K562 (cell line): ENCODE measurements around the gene CACNA2D2. TPM values are rescaled to one million over a fixed set of nuclear protein-coding genes. Genes with fewer than 3 reads are reported as not detected.

Experiments
- ARHGAP35 ChIP-seq: fragments of 450-650 bp; IDR thresholded peaks from 2 replicates; pipeline ENCODE4 v1.6.1; 2018; ENCODE audit not compliant: partially characterized antibody
- FOXA1 ChIP-seq: fragments of 450-650 bp; IDR thresholded peaks from 2 replicates; pipeline ENCODE4 v1.6.1; 2016; ENCODE audit warnings: mild to moderate bottlenecking, borderline replicate concordance
- HNRNPH1 ChIP-seq: fragments of 200-400 bp; formaldehyde crosslinking; optimal IDR thresholded peaks from 2 replicates; pipeline ENCODE3; 2017; ENCODE audit warnings: low read depth, mild to moderate bottlenecking, low read length, moderate library complexity
- KAT7 ChIP-seq: sonication (generic); formaldehyde crosslinking; IDR thresholded peaks from 2 replicates; pipeline ENCODE4 v1.8.0; 2022; ENCODE audit warnings: missing genetic modification reagents, mild to moderate bottlenecking, borderline replicate concordance
- MTA3 ChIP-seq: fragments of 450-650 bp; formaldehyde crosslinking; IDR thresholded peaks from 2 replicates; pipeline ENCODE4 v1.6.1; 2017; ENCODE audit warnings: mild to moderate bottlenecking, borderline replicate concordance
- NFXL1 ChIP-seq: fragments of 450-650 bp; formaldehyde crosslinking; IDR thresholded peaks from 2 replicates; pipeline ENCODE4 v1.4.0; 2021; ENCODE audit warnings: mild to moderate bottlenecking
- PHB2 ChIP-seq: fragments of 450-650 bp; IDR thresholded peaks from 2 replicates; pipeline ENCODE4 v1.6.1; 2017; ENCODE audit warnings: low read depth
- PML ChIP-seq: IDR thresholded peaks from 2 replicates; pipeline ENCODE4 v1.6.1; 2012; ENCODE audit warnings: low read length, inconsistent platforms
- POLR3G ChIP-seq: IDR thresholded peaks from 2 replicates; pipeline ENCODE4 v1.6.1; 2011; ENCODE audit not compliant: insufficient read length, insufficient replicate concordance; ENCODE audit errors: extremely low read depth
- RBM14 ChIP-seq: fragments of 200-400 bp; formaldehyde crosslinking; IDR thresholded peaks from 2 replicates; pipeline ENCODE4 v1.6.1; 2018; ENCODE audit warnings: low read depth, mild to moderate bottlenecking, low read length, moderate library complexity, borderline replicate concordance; ENCODE audit not compliant: insufficient read depth
- RFX7 ChIP-seq: fragments of 250-450 bp; sonication (Bioruptor Pico); IDR thresholded peaks from 2 replicates; pipeline ENCODE4 v1.5.1; 2021; ENCODE audit warnings: mild to moderate bottlenecking
- SETDB1 ChIP-seq: IDR thresholded peaks from one replicate; pipeline ENCODE4 v1.6.1; 2012; ENCODE audit warnings: low read length, control low read depth, inconsistent platforms
- TFAM ChIP-seq: fragments of 250-450 bp; sonication (Bioruptor Pico); conservative IDR thresholded peaks from 2 replicates; pipeline ENCODE4 v1.5.0; 2021; ENCODE audit warnings: mild to moderate bottlenecking, moderate library complexity
- ZNF174 ChIP-seq: fragments of 250-450 bp; sonication (Bioruptor Pico); IDR thresholded peaks from 2 replicates; pipeline ENCODE4 v1.4.0; 2020; ENCODE audit warnings: mild to moderate bottlenecking
- ZNF57 ChIP-seq: fragments of 450-650 bp; formaldehyde crosslinking; IDR thresholded peaks from 2 replicates; pipeline ENCODE4 v1.4.0; 2020; ENCODE audit warnings: mild to moderate bottlenecking, moderate library complexity
- ZNF583 ChIP-seq: fragments of 250-450 bp; sonication (Bioruptor Pico); IDR thresholded peaks from 2 replicates; pipeline ENCODE4 v1.4.0; 2020
- polyA plus RNA-seq, 8 experiments: library from polyadenylated mRNA; depleted of rRNA in 4 of 8; stranded (reverse) in 5 of 8; unstranded in 3 of 8; fragments of >200 nt; fragmentation: Nextera tagmentation in 2 of 8; fragmentation: Illumina TruSeq in 1 of 8; extraction: Ambion mirVana in 2 of 8; extraction: Trizol in 1 of 8; gene quantifications; 2 replicates each; pipeline versions ENCODE4 v1.2.1 to v1.2.3, GENCODE V29; 2011 to 2014; ENCODE audit warnings: inconsistent platforms in 1 of 8, missing spikeins in 1 of 8
- total RNA-seq, 7 experiments: library from RNA; depleted of rRNA in 6 of 7; stranded (reverse); fragments of >200 nt in 6 of 7; fragmentation: Illumina TruSeq in 2 of 7; extraction: Trizol in 2 of 7; gene quantifications; 2 replicates each; pipeline versions ENCODE4 v1.2.1 to v1.2.3, GENCODE V29; 2011 to 2021; ENCODE audit warnings: low replicate concordance in 1 of 7
- TF ChIP-seq, protein P1 (sequence below): fragments of 450-650 bp; IDR thresholded peaks from 2 replicates; pipeline ENCODE4 v1.6.1; 2018; ENCODE audit not compliant: partially characterized antibody
- TF ChIP-seq, protein P2 (sequence below): sonication (generic); IDR thresholded peaks from 2 replicates; pipeline ENCODE4 v1.6.1; 2016
- TF ChIP-seq, protein P3 (sequence below): sonication (generic); formaldehyde crosslinking; IDR thresholded peaks from 2 replicates; pipeline ENCODE4 v1.4.0; 2020; ENCODE audit warnings: mild to moderate bottlenecking, missing genetic modification reagents
- TF ChIP-seq, protein P4 (sequence below): fragments of 450-650 bp; formaldehyde crosslinking; IDR thresholded peaks from 2 replicates; pipeline ENCODE4 v1.4.0; 2022; ENCODE audit warnings: missing genetic modification characterization

The CACNA2D2 gene
- total and polyA plus RNA-seq, 9 of the 15 experiments (the other 6 are each of a cell fraction or from before 2014, with no cell fraction given): 0.11 to 0.58 (median 0.36) TPM; not detected in 2

DNA sequence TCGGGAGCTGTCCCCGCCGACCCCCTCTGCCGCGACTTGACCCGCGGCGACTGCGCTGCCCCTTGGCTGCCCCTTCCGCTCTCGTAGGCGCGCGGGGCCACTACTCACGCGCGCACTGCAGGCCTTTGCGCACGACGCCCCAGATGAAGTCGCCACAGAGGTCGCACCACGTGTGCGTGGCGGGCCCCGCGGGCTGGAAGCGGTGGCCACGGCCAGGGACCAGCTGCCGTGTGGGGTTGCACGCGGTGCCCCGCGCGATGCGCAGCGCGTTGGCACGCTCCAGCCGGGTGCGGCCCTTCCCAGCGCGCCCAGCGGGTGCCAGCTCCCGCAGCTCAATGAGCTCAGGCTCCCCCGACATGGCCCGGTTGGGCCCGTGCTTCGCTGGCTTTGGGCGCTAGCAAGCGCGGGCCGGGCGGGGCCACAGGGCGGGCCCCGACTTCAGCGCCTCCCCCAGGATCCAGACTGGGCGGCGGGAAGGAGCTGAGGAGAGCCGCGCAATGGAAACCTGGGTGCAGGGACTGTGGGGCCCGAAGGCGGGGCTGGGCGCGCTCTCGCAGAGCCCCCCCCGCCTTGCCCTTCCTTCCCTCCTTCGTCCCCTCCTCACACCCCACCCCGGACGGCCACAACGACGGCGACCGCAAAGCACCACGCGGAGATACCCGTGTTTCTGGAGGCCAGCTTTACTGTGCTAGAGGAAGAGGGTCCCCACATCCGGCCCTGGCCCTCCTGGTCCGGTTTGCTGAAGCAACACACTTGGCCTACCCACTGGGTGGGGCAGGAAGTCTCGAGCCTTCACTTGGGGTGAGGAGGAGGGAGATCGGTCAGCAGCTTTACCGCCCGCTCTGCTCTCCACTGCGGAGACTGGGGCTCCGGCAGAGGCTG is 162.7 kb downstream of the CACNA2D2 start, which contains the start of gene RASSF1 (continued):
- TF ChIP-seq, protein P1, sequence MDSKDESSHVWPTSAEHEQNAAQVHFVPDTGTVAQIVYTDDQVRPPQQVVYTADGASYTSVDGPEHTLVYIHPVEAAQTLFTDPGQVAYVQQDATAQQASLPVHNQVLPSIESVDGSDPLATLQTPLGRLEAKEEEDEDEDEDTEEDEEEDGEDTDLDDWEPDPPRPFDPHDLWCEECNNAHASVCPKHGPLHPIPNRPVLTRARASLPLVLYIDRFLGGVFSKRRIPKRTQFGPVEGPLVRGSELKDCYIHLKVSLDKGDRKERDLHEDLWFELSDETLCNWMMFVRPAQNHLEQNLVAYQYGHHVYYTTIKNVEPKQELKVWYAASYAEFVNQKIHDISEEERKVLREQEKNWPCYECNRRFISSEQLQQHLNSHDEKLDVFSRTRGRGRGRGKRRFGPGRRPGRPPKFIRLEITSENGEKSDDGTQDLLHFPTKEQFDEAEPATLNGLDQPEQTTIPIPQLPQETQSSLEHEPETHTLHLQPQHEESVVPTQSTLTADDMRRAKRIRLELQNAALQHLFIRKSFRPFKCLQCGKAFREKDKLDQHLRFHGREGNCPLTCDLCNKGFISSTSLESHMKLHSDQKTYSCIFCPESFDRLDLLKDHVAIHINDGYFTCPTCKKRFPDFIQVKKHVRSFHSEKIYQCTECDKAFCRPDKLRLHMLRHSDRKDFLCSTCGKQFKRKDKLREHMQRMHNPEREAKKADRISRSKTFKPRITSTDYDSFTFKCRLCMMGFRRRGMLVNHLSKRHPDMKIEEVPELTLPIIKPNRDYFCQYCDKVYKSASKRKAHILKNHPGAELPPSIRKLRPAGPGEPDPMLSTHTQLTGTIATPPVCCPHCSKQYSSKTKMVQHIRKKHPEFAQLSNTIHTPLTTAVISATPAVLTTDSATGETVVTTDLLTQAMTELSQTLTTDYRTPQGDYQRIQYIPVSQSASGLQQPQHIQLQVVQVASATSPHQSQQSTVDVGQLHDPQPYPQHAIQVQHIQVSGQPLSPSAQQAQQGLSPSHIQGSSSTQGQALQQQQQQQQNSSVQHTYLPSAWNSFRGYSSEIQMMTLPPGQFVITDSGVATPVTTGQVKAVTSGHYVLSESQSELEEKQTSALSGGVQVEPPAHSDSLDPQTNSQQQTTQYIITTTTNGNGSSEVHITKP: peak; percentile 37
- no peak for TF ChIP-seq POLR3G
- TF ChIP-seq ZNF174 (CRISPR knock-in tag): no peak
- TF ChIP-seq ARHGAP35: no peak
- no peak for TF ChIP-seq PML
- TF ChIP-seq, protein P2, sequence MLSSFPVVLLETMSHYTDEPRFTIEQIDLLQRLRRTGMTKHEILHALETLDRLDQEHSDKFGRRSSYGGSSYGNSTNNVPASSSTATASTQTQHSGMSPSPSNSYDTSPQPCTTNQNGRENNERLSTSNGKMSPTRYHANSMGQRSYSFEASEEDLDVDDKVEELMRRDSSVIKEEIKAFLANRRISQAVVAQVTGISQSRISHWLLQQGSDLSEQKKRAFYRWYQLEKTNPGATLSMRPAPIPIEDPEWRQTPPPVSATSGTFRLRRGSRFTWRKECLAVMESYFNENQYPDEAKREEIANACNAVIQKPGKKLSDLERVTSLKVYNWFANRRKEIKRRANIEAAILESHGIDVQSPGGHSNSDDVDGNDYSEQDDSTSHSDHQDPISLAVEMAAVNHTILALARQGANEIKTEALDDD: no peak
- no peak for TF ChIP-seq NFXL1 (CRISPR knock-in tag)
- TF ChIP-seq PHB2: no peak
- TF ChIP-seq TFAM: no peak
- TF ChIP-seq, protein P3, sequence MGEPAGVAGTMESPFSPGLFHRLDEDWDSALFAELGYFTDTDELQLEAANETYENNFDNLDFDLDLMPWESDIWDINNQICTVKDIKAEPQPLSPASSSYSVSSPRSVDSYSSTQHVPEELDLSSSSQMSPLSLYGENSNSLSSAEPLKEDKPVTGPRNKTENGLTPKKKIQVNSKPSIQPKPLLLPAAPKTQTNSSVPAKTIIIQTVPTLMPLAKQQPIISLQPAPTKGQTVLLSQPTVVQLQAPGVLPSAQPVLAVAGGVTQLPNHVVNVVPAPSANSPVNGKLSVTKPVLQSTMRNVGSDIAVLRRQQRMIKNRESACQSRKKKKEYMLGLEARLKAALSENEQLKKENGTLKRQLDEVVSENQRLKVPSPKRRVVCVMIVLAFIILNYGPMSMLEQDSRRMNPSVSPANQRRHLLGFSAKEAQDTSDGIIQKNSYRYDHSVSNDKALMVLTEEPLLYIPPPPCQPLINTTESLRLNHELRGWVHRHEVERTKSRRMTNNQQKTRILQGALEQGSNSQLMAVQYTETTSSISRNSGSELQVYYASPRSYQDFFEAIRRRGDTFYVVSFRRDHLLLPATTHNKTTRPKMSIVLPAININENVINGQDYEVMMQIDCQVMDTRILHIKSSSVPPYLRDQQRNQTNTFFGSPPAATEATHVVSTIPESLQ (CRISPR knock-in tag): no peak
- no peak for TF ChIP-seq RFX7 (CRISPR knock-in tag)
- TF ChIP-seq ZNF57 (CRISPR knock-in tag): no peak
- TF ChIP-seq ZNF583 (CRISPR knock-in tag): no peak
- TF ChIP-seq HNRNPH1: no peak
- no peak for TF ChIP-seq MTA3
- no peak for TF ChIP-seq SETDB1
- 0 out of 2 replicates have a peak, but pooled peaks have one; percentile 58 for TF ChIP-seq KAT7 (CRISPR knock-in tag)
- TF ChIP-seq, protein P4, sequence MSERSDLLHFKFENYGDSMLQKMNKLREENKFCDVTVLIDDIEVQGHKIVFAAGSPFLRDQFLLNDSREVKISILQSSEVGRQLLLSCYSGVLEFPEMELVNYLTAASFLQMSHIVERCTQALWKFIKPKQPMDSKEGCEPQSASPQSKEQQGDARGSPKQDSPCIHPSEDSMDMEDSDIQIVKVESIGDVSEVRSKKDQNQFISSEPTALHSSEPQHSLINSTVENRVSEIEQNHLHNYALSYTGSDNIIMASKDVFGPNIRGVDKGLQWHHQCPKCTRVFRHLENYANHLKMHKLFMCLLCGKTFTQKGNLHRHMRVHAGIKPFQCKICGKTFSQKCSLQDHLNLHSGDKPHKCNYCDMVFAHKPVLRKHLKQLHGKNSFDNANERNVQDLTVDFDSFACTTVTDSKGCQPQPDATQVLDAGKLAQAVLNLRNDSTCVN: no peak
- 0 out of 2 replicates have a peak, but pooled peaks have one; percentile 49 for TF ChIP-seq RBM14
- TF ChIP-seq FOXA1: no peak
